Kidney epithelial cell (primary cell): ENCODE data around the gene PRUNE2. TPM values are rescaled to one million over a fixed set of nuclear protein-coding genes. Genes with fewer than 3 reads are reported as not detected.

Experiments
- DNase-seq: peaks from one replicate; pipeline ENCODE4 v3.0.0-alpha.2; 2010; ENCODE audit warnings: low read depth
- H3K27me3 ChIP-seq: 2 replicates; pipeline ENCODE4 v1.6.0; 2011; ENCODE audit warnings: low read length; ENCODE audit not compliant: control insufficient read depth, insufficient read depth
- H3K36me3 ChIP-seq: 2 replicates; pipeline ENCODE4 v1.5.1; 2011; ENCODE audit warnings: low read length; ENCODE audit not compliant: control insufficient read depth, insufficient read depth
- H3K4me3 ChIP-seq: 2 replicates; pipeline ENCODE4 v1.5.1; 2011; ENCODE audit warnings: low read depth, mild to moderate bottlenecking, control low read depth, low read length
- total RNA-seq: library from RNA; depleted of rRNA; stranded (reverse); fragments of >200 nt; gene quantifications from 2 replicates; pipeline ENCODE4 v1.2.3, GENCODE V29; 2015
- TF ChIP-seq, protein P1 (sequence below): IDR thresholded peaks from 2 replicates; pipeline ENCODE4 v1.5.1; 2011; ENCODE audit warnings: mild to moderate bottlenecking, moderate library complexity, low read length, control low read depth, inconsistent platforms; ENCODE audit not compliant: insufficient read depth, poor library complexity, severe bottlenecking

PRUNE2 gene
- total RNA-seq, 1 donor from 2014 or later: 1.0 TPM

- H3K27me3 ChIP-seq: no peaks in the 10 kb centered on the region
- H3K4me3 ChIP-seq: no peak overlapping the region
- no peak for DNase-seq
- TF ChIP-seq, protein P1, sequence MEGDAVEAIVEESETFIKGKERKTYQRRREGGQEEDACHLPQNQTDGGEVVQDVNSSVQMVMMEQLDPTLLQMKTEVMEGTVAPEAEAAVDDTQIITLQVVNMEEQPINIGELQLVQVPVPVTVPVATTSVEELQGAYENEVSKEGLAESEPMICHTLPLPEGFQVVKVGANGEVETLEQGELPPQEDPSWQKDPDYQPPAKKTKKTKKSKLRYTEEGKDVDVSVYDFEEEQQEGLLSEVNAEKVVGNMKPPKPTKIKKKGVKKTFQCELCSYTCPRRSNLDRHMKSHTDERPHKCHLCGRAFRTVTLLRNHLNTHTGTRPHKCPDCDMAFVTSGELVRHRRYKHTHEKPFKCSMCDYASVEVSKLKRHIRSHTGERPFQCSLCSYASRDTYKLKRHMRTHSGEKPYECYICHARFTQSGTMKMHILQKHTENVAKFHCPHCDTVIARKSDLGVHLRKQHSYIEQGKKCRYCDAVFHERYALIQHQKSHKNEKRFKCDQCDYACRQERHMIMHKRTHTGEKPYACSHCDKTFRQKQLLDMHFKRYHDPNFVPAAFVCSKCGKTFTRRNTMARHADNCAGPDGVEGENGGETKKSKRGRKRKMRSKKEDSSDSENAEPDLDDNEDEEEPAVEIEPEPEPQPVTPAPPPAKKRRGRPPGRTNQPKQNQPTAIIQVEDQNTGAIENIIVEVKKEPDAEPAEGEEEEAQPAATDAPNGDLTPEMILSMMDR: no peak
- H3K36me3 ChIP-seq: no peaks in the 10 kb centered on the region
Observed at GRCh38 chr9:76932265-76932664, 26.4 kb upstream of the PRUNE2 start.

GRCh38 chr9:76927540-76928240 is 21.8 kb upstream of the PRUNE2 start:
- Histone ChIP-seq H3K36me3 (no peaks in the 10 kb centered on the region), H3K4me3 (no peak overlapping the region), H3K27me3 (no peaks in the 10 kb centered on the region)
- TF ChIP-seq, protein P1: no peak
- DNase-seq: no peak

DNA sequence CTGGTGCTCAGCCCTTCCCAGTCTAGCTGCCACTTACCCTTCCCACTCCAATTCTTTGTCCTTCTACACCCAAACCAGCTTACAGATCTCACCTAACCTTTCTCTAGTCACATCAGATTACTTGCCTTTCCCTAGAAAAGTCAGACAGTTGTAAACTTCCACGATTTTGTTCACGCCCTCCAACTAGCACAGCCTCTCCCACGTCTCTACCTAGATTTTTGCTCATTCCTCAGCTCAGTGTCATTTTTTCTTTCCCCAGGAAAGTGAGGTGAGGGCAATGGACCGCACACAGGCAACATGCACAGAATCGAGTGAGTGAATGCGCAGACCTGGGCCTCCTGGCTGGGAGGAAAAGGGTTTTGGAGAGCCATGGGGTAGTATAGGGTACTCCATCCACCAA is 20.9 kb upstream of the PRUNE2 start:
- Histone ChIP-seq H3K27me3 (no peaks in the 10 kb centered on the region), H3K4me3 (no peak overlapping the region), H3K36me3 (no peaks in the 10 kb centered on the region)
- TF ChIP-seq, protein P1: no peak
- DNase-seq: no peak

DNA sequence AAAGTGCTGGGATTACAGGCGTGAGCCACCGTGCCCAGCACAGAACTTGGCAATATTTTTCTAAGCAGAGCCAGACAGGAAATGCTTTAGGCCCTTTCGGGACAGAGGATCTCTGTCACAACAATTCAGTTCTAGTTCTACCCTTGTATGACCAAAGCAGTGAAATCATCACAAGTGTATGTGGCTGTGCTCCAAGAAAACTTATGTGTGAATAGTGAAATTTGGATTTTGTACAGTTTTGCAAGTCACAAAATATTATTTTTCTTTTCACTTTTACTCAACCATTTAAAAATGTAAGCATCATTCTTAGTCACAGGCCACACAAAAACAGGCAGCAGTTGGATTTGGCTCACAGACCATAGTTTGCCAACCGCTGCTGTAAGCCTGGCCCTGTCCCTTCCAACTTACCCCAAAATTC is 20.4 kb upstream of the PRUNE2 start:
- TF ChIP-seq, protein P1: no peak
- Histone ChIP-seq H3K27me3 (no peaks in the 10 kb centered on the region), H3K36me3 (no peaks in the 10 kb centered on the region), H3K4me3 (no peak overlapping the region)
- no peak for DNase-seq

DNA sequence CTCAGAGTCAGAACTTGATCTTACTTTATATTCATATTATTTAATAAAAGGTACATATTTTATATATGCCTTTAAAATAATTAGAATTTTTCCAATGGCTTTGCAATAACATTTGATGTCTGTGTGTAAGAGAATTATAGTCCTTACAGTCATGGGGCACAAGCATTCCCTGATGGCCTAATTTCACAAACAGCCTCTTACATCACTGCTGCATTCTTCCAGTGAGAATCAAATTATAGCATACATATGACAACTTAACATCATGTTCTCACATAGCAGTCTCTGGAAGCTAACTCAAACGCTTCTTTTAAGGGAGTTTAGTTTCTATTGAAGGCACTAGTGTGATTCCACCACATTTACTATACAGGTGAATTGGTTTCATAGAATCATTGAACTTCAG is 15.3 kb upstream of the PRUNE2 start:
- DNase-seq: no peak
- peaks cover 6% of the 10 kb centered on the region for H3K27me3 ChIP-seq
- TF ChIP-seq, protein P1: no peak
- H3K36me3 ChIP-seq: no peaks in the 10 kb centered on the region
- no peak overlapping the region for H3K4me3 ChIP-seq

- H3K4me3 ChIP-seq: no peak overlapping the region
- H3K36me3 ChIP-seq: no peaks in the 10 kb centered on the region
- DNase-seq: no peak
- TF ChIP-seq, protein P1: no peak
- peaks cover 7% of the 10 kb centered on the region for H3K27me3 ChIP-seq
Observed at GRCh38 chr9:76917299-76917698, 11.4 kb upstream of the PRUNE2 start.
